BE2C (cell line): ENCODE measurements around the gene ABLIM1.

Experiments
- DNase-seq: peaks from one replicate; pipeline ENCODE4 v3.0.0-alpha.2; 2020
- H3K27me3 ChIP-seq: fragments of 250-450 bp; sonication (Bioruptor Pico); 2 replicates; pipeline ENCODE4 v1.5.1; 2020; ENCODE audit warnings: mild to moderate bottlenecking
- H3K36me3 ChIP-seq: fragments of 250-450 bp; sonication (Bioruptor Pico); 2 replicates; pipeline ENCODE4 v1.5.1; 2020; ENCODE audit warnings: mild to moderate bottlenecking
- H3K4me1 ChIP-seq: fragments of 250-450 bp; sonication (Bioruptor Pico); 2 replicates; pipeline ENCODE4 v1.5.1; 2020
- H3K4me3 ChIP-seq: 2 replicates; pipeline ENCODE4 v1.5.1; 2011; ENCODE audit warnings: low read depth, low read length
- H3K9me3 ChIP-seq: fragments of 250-450 bp; sonication (Bioruptor Pico); 2 replicates; pipeline ENCODE4 v1.5.1; 2020
- CTCF ChIP-seq: IDR thresholded peaks from 2 replicates; pipeline ENCODE4 v1.5.1; 2012; ENCODE audit warnings: mild to moderate bottlenecking, low read depth, low read length

The ABLIM1 gene

GRCh38 chr10:114629083-114629823 lies 28.8 kb downstream of the ABLIM1 start:
- no peaks in the 10 kb centered on the region; the same call in 1 of the 2 replicates for H3K36me3 ChIP-seq
- H3K9me3 ChIP-seq: no peaks in the 10 kb centered on the region
- H3K4me3 ChIP-seq: no peak overlapping the region
- no peak for TF ChIP-seq CTCF
- no peaks in the 10 kb centered on the region for H3K27me3 ChIP-seq
- H3K4me1 ChIP-seq: peaks cover 10% of the 10 kb centered on the region
- DNase-seq: no peak

GRCh38 chr10:114628106-114628505 lies 30.0 kb downstream of the ABLIM1 start:
- peaks cover 10% of the 10 kb centered on the region for H3K4me1 ChIP-seq
- no peak for TF ChIP-seq CTCF
- H3K27me3 ChIP-seq: no peaks in the 10 kb centered on the region
- H3K36me3 ChIP-seq: peaks cover 2% of the 10 kb centered on the region; the same call in 1 of the 2 replicates
- no peaks in the 10 kb centered on the region for H3K9me3 ChIP-seq
- no peak overlapping the region for H3K4me3 ChIP-seq
- DNase-seq: no peak

GRCh38 chr10:114626841-114627240 lies 31.2 kb downstream of the ABLIM1 start:
- Histone ChIP-seq H3K4me1 (peaks cover 4% of the 10 kb centered on the region; the same call in 1 of the 2 replicates), H3K27me3 (no peaks in the 10 kb centered on the region), H3K4me3 (no peak overlapping the region), H3K9me3 (no peaks in the 10 kb centered on the region), H3K36me3 (peaks cover 2% of the 10 kb centered on the region; the same call in 1 of the 2 replicates)
- TF ChIP-seq CTCF: no peak
- no peak for DNase-seq

- Histone ChIP-seq H3K9me3 (no peaks in the 10 kb centered on the region), H3K4me3 (no peak overlapping the region), H3K4me1 (peaks cover 4% of the 10 kb centered on the region; the same call in 1 of the 2 replicates), H3K27me3 (no peaks in the 10 kb centered on the region), H3K36me3 (peaks cover 2% of the 10 kb centered on the region; the same call in 1 of the 2 replicates)
- no peak for DNase-seq
- TF ChIP-seq CTCF: no peak
Measured at GRCh38 chr10:114624951-114625780, 32.9 kb downstream of the ABLIM1 start.

- H3K36me3 ChIP-seq: peaks cover 2% of the 10 kb centered on the region; the same call in 1 of the 2 replicates
- no peak overlapping the region for H3K4me3 ChIP-seq
- no peak for DNase-seq
- peaks cover 4% of the 10 kb centered on the region; the same call in 1 of the 2 replicates for H3K4me1 ChIP-seq
- TF ChIP-seq CTCF: no peak
- no peaks in the 10 kb centered on the region for H3K27me3 ChIP-seq
- H3K9me3 ChIP-seq: no peaks in the 10 kb centered on the region
Measured at GRCh38 chr10:114624422-114624821, 33.7 kb downstream of the ABLIM1 start.
